ENCODE data around the gene CELA2A. TPM values are rescaled to one million over a fixed set of nuclear protein-coding genes. Genes with fewer than 3 reads are reported as not detected.

Gene CELA2A
- total RNA-seq, 1 donor from 2014 or later: not detected

- no peak overlapping the region for H3K4me3 Mint-ChIP-seq
- DNase-seq (no peak), ATAC-seq (ENCODE audit: low read depth) (no peak)
- POLR2A ChIA-PET: no interaction called here
- intact Hi-C loops (cut with micrococcal nuclease): no loop called here
- peaks cover 13% of the 10 kb centered on the region for H3K27me3 Mint-ChIP-seq
- TF ChIP-seq CTCF (IDR thresholded peaks at IDR 0.05): no peak
- no peaks in the 10 kb centered on the region for H3K36me3 Mint-ChIP-seq (ENCODE audit: low read depth)
- H3K27ac Mint-ChIP-seq: no peak overlapping the region
- CTCF ChIA-PET: interaction anchor here (1.5 kb wide), 1 partner anchor 11 kb away, joined by 3 read pairs; no protein-coding TSS in a partner anchor
- no peaks in the 10 kb centered on the region for H3K9me3 Mint-ChIP-seq
- H3K4me1 Mint-ChIP-seq: no peaks in the 10 kb centered on the region
These were observed 13.8 kb upstream of the CELA2A start for GRCh38 chr1:15442759-15443158.

GRCh38 chr1:15443281-15443680 is 13.3 kb upstream of the CELA2A start:
- H3K36me3 Mint-ChIP-seq (ENCODE audit: low read depth): no peaks in the 10 kb centered on the region
- no peak for TF ChIP-seq CTCF (IDR thresholded peaks at IDR 0.05)
- H3K9me3 Mint-ChIP-seq: no peaks in the 10 kb centered on the region
- no peaks in the 10 kb centered on the region for H3K4me1 Mint-ChIP-seq
- ATAC-seq (ENCODE audit: low read depth) (no peak), DNase-seq (no peak)
- peaks cover 15% of the 10 kb centered on the region for H3K27me3 Mint-ChIP-seq
- no peak overlapping the region for H3K27ac Mint-ChIP-seq
- intact Hi-C loops (cut with micrococcal nuclease): no loop called here
- POLR2A ChIA-PET: no interaction called here
- H3K4me3 Mint-ChIP-seq: no peak overlapping the region
- CTCF ChIA-PET: no interaction called here

- intact Hi-C loops (cut with micrococcal nuclease): no loop called here
- Mint-ChIP-seq H3K36me3 (ENCODE audit: low read depth) (no peaks in the 10 kb centered on the region), H3K4me1 (no peaks in the 10 kb centered on the region), H3K27me3 (peaks cover 22% of the 10 kb centered on the region), H3K9me3 (no peaks in the 10 kb centered on the region), H3K27ac (no peak overlapping the region), H3K4me3 (no peak overlapping the region)
- no peak for ATAC-seq (ENCODE audit: low read depth)
- ChIA-PET POLR2A (no interaction called here), CTCF (no interaction called here)
- DNase-seq: no peak
- no peak for TF ChIP-seq CTCF (IDR thresholded peaks at IDR 0.05)
These were observed 11.8 kb upstream of the CELA2A start for GRCh38 chr1:15444468-15445389.

GRCh38 chr1:15445390-15446122 is 11.0 kb upstream of the CELA2A start:
- no peak for ATAC-seq (ENCODE audit: low read depth)

More at GRCh38 chr1:15445390-15446122, 11.0 kb upstream of the CELA2A start:
- TF ChIP-seq CTCF (IDR thresholded peaks at IDR 0.05): no peak
- ChIA-PET POLR2A (no interaction called here), CTCF (no interaction called here)
- Mint-ChIP-seq H3K4me3 (no peak overlapping the region), H3K4me1 (no peaks in the 10 kb centered on the region), H3K36me3 (ENCODE audit: low read depth) (no peaks in the 10 kb centered on the region), H3K27ac (no peak overlapping the region), H3K27me3 (peaks cover 24% of the 10 kb centered on the region), H3K9me3 (no peaks in the 10 kb centered on the region)
- intact Hi-C loops (cut with micrococcal nuclease): no loop called here
- no peak for DNase-seq
